Measurements from ENCODE around the gene PDSS2. TPM values are rescaled to one million over a fixed set of nuclear protein-coding genes. Genes with fewer than 3 reads are reported as not detected.

Gene PDSS2
- total RNA-seq, 1 experiment from 2014 or later = 17.7 TPM

GRCh38 chr6:107267634-107268033 is 191.7 kb downstream of the PDSS2 start:
- H3K27ac ChIP-seq (ENCODE audit: low read length) = no peak overlapping the region
- TF ChIP-seq CTCF (IDR thresholded peaks at IDR 0.05) = no peak
- no peak for TF ChIP-seq TCF7L2 (IDR thresholded peaks at IDR 0.05; ENCODE audit: low read depth, low read length)
- no peak for TF ChIP-seq REST (IDR thresholded peaks at IDR 0.05; ENCODE audit: insufficient read depth in 1 of 2, low read depth in 2 of 2, low read length in 1 of 2)
- no peak for TF ChIP-seq SIN3A (IDR thresholded peaks at IDR 0.05; ENCODE audit: borderline replicate concordance, insufficient read depth, low read depth, low read length)
- no peak for TF ChIP-seq POLR2AphosphoS5 (IDR thresholded peaks at IDR 0.05; ENCODE audit: low read depth, low read length)
- H3K9me3 ChIP-seq (ENCODE audit: control insufficient read depth, insufficient read depth, low read depth, low read length) = no peaks in the 10 kb centered on the region
- ATAC-seq (no peak), DNase-seq (ENCODE audit: low read depth, low spot score) (no peak)
- POLR2A ChIA-PET = interaction anchor here (0.8 kb wide), 1 partner anchor 84 kb away, joined by 4 read pairs; no protein-coding TSS in a partner anchor
- H3K27me3 ChIP-seq (ENCODE audit: control insufficient read depth, insufficient read depth, low read length) = no peaks in the 10 kb centered on the region
- no peaks in the 10 kb centered on the region for H3K36me3 ChIP-seq (ENCODE audit: control insufficient read depth, insufficient read depth, low read length)
- no TSS peak for BruUV-seq (replicated peaks)
- in situ Hi-C loops (cut with HindIII; ENCODE audit: low pct_unique_long_range_greater_than_20kb, low sequenced_read_pairs) (no loop called here), intact Hi-C loops (cut with micrococcal nuclease; ENCODE audit: unreplicated experiment) (no loop called here)
- CTCF ChIA-PET = no interaction called here
- H3K4me1 ChIP-seq (ENCODE audit: control insufficient read depth, insufficient read depth, low read length) = no peaks in the 10 kb centered on the region
- H3K4me3 ChIP-seq (ENCODE audit: low read depth in 2 of 2, low read length in 2 of 2) = no peak overlapping the region

- H3K36me3 ChIP-seq (ENCODE audit: control insufficient read depth, insufficient read depth, low read length) = no peaks in the 10 kb centered on the region
- TF ChIP-seq POLR2AphosphoS5 (IDR thresholded peaks at IDR 0.05; ENCODE audit: low read depth, low read length) (no peak), SIN3A (IDR thresholded peaks at IDR 0.05; ENCODE audit: borderline replicate concordance, insufficient read depth, low read depth, low read length) (no peak), CTCF (IDR thresholded peaks at IDR 0.05) (no peak), TCF7L2 (IDR thresholded peaks at IDR 0.05; ENCODE audit: low read depth, low read length) (no peak), REST (IDR thresholded peaks at IDR 0.05; ENCODE audit: insufficient read depth in 1 of 2, low read depth in 2 of 2, low read length in 1 of 2) (no peak)
- ATAC-seq = no peak
- BruUV-seq (replicated peaks) = no TSS peak
- ChIA-PET CTCF (no interaction called here), POLR2A (interaction anchor here (0.8 kb wide), 1 partner anchor 85 kb away, joined by 4 read pairs; no protein-coding TSS in a partner anchor)
- H3K4me3 ChIP-seq (ENCODE audit: low read depth in 2 of 2, low read length in 2 of 2) = no peak overlapping the region
- H3K9me3 ChIP-seq (ENCODE audit: control insufficient read depth, insufficient read depth, low read depth, low read length) = no peaks in the 10 kb centered on the region
- DNase-seq (ENCODE audit: low read depth, low spot score) = no peak
- H3K27me3 ChIP-seq (ENCODE audit: control insufficient read depth, insufficient read depth, low read length) = no peaks in the 10 kb centered on the region
- no peaks in the 10 kb centered on the region for H3K4me1 ChIP-seq (ENCODE audit: control insufficient read depth, insufficient read depth, low read length)
- in situ Hi-C loops (cut with HindIII; ENCODE audit: low pct_unique_long_range_greater_than_20kb, low sequenced_read_pairs) (no loop called here), intact Hi-C loops (cut with micrococcal nuclease; ENCODE audit: unreplicated experiment) (no loop called here)
- H3K27ac ChIP-seq (ENCODE audit: low read length) = no peak overlapping the region; the same call in 1 of the 2 replicates
These were observed 192.4 kb downstream of the PDSS2 start for GRCh38 chr6:107267006-107267405.

Data from Panc1 (cell line).